Upper lobe of right lung (tissue), 1 donor: ENCODE data around the gene KPNA6. TPM values are rescaled to one million over a fixed set of nuclear protein-coding genes. Genes with fewer than 3 reads are reported as not detected.

ENCODE experiments used
- ATAC-seq: fragments of 200-7000 bp; cut with Tn5 transposase; one replicate; pipeline ENCODE4 v1.9.1; 2020; ENCODE audit warnings: mild to moderate bottlenecking, moderate library complexity
- DNase-seq: peaks from one replicate; pipeline ENCODE4 v3.0.0-alpha.2; 2020
- H3K27ac ChIP-seq: fragments of 200-600 bp; one replicate; pipeline ENCODE4 v1.8.0; 2022
- H3K27me3 ChIP-seq: fragments of 200-600 bp; one replicate; pipeline ENCODE4 v1.8.0; 2022; ENCODE audit warnings: mild to moderate bottlenecking
- H3K36me3 ChIP-seq: fragments of 200-600 bp; one replicate; pipeline ENCODE4 v1.8.0; 2022
- H3K4me1 ChIP-seq: fragments of 200-600 bp; one replicate; pipeline ENCODE4 v1.8.0; 2022
- H3K4me3 ChIP-seq: fragments of 200-600 bp; one replicate; pipeline ENCODE4 v1.8.0; 2022; ENCODE audit warnings: mild to moderate bottlenecking
- H3K9me3 ChIP-seq: fragments of 200-600 bp; one replicate; pipeline ENCODE4 v1.8.0; 2022
- CTCF ChIP-seq: fragments of 200-600 bp; IDR thresholded peaks from one replicate; pipeline ENCODE4 v1.8.0; 2022; ENCODE audit warnings: antibody characterized with exemption
- intact Hi-C: fragments of 100-400 bp; cut with DNase I; formaldehyde crosslinking; loops from one replicate; pipeline ENCODE4 v1.11.0; 2022
- total RNA-seq: library from RNA; stranded (reverse); fragmentation: NEBNext Ultra II Directional; extraction: Animal tissue kit (Norgen Biotek cat#: 25700); gene quantifications from one replicate; pipeline ENCODE4 v1.2.1, GENCODE V29; 2021
- donor health status: DM: no; HTN: yes; CAD: no; lungs with severe emphysema.

KPNA6 gene
- total RNA-seq, 1 donor from 2014 or later, result 69.2 TPM

- peaks cover 45% of the 10 kb centered on the region for H3K4me1 ChIP-seq
Measured at GRCh38 chr1:32181563-32181962, 73.7 kb downstream of the KPNA6 start.

GRCh38 chr1:32182060-32182459 is 74.2 kb downstream of the KPNA6 start:
- ATAC-seq, result no peak
- H3K36me3 ChIP-seq, result peaks cover 53% of the 10 kb centered on the region
- peaks cover 45% of the 10 kb centered on the region for H3K4me1 ChIP-seq
- no peaks in the 10 kb centered on the region for H3K27me3 ChIP-seq
- H3K4me3 ChIP-seq, result no peak overlapping the region
- no peak for TF ChIP-seq CTCF
- intact Hi-C loops, result no loop called here
- no peak overlapping the region for H3K27ac ChIP-seq
- no peak for DNase-seq
- no peaks in the 10 kb centered on the region for H3K9me3 ChIP-seq

More at GRCh38 chr1:32181563-32181962, 73.7 kb downstream of the KPNA6 start:
- no peaks in the 10 kb centered on the region for H3K27me3 ChIP-seq
- peak overlapping the region; percentile 80 for H3K4me3 ChIP-seq
- H3K9me3 ChIP-seq, result no peaks in the 10 kb centered on the region
- no peak overlapping the region for H3K27ac ChIP-seq
- DNase-seq (no peak), ATAC-seq (no peak)
- peaks cover 48% of the 10 kb centered on the region for H3K36me3 ChIP-seq
- no peak for TF ChIP-seq CTCF
- intact Hi-C loops, result no loop called here

- DNase-seq (no peak), ATAC-seq (no peak)
- no peaks in the 10 kb centered on the region for H3K27me3 ChIP-seq
- intact Hi-C loops, result no loop called here
- TF ChIP-seq CTCF, result no peak
- H3K36me3 ChIP-seq, result peaks cover 79% of the 10 kb centered on the region
- no peaks in the 10 kb centered on the region for H3K9me3 ChIP-seq
- H3K4me3 ChIP-seq, result no peak overlapping the region
- H3K4me1 ChIP-seq, result peaks cover 37% of the 10 kb centered on the region
- no peak overlapping the region for H3K27ac ChIP-seq
Measured at GRCh38 chr1:32184650-32185049, 76.8 kb downstream of the KPNA6 start.

- intact Hi-C loops, result no loop called here
Measured at GRCh38 chr1:32186077-32186476, 78.2 kb downstream of the KPNA6 start.

GRCh38 chr1:32186491-32186890 is 78.6 kb downstream of the KPNA6 start:
- Histone ChIP-seq H3K4me3 (no peak overlapping the region), H3K36me3 (peaks cover 92% of the 10 kb centered on the region), H3K9me3 (no peaks in the 10 kb centered on the region), H3K27ac (no peak overlapping the region), H3K4me1 (peaks cover 27% of the 10 kb centered on the region), H3K27me3 (no peaks in the 10 kb centered on the region)
- ATAC-seq (no peak), DNase-seq (no peak)
- intact Hi-C loops, result no loop called here
- no peak for TF ChIP-seq CTCF

More at GRCh38 chr1:32186077-32186476, 78.2 kb downstream of the KPNA6 start:
- peaks cover 31% of the 10 kb centered on the region for H3K4me1 ChIP-seq
- H3K27ac ChIP-seq, result no peak overlapping the region
- DNase-seq, result no peak
- peaks cover 92% of the 10 kb centered on the region for H3K36me3 ChIP-seq
- no peak for ATAC-seq
- no peaks in the 10 kb centered on the region for H3K9me3 ChIP-seq
- TF ChIP-seq CTCF, result no peak
- no peak overlapping the region for H3K4me3 ChIP-seq
- no peaks in the 10 kb centered on the region for H3K27me3 ChIP-seq

- Histone ChIP-seq H3K27me3 (no peaks in the 10 kb centered on the region), H3K4me1 (peaks cover 14% of the 10 kb centered on the region), H3K4me3 (no peak overlapping the region), H3K9me3 (no peaks in the 10 kb centered on the region), H3K36me3 (peaks cover 92% of the 10 kb centered on the region), H3K27ac (no peak overlapping the region)
- ATAC-seq (no peak), DNase-seq (peak; percentile 45)
- intact Hi-C loops, result no loop called here
- TF ChIP-seq CTCF, result no peak
Measured at GRCh38 chr1:32187850-32188249, 80.0 kb downstream of the KPNA6 start.
